Choroid plexus epithelial cell (primary cell): ENCODE data around the gene PCYT2.

Source experiments
- DNase-seq: peaks from one replicate; pipeline ENCODE4 v3.0.0-alpha.2; 2010; ENCODE audit warnings: low read depth
- H3K4me3 ChIP-seq: 2 replicates; pipeline ENCODE4 v1.5.1; 2011; ENCODE audit warnings: low read depth, mild to moderate bottlenecking, control low read depth, low read length, moderate library complexity
- TF ChIP-seq, protein P1 (sequence below): conservative IDR thresholded peaks from 2 replicates; pipeline ENCODE4 v1.5.1; 2011; ENCODE audit warnings: low read depth, mild to moderate bottlenecking, control low read depth, inconsistent platforms, low read length, moderate library complexity

PCYT2 gene

DNA sequence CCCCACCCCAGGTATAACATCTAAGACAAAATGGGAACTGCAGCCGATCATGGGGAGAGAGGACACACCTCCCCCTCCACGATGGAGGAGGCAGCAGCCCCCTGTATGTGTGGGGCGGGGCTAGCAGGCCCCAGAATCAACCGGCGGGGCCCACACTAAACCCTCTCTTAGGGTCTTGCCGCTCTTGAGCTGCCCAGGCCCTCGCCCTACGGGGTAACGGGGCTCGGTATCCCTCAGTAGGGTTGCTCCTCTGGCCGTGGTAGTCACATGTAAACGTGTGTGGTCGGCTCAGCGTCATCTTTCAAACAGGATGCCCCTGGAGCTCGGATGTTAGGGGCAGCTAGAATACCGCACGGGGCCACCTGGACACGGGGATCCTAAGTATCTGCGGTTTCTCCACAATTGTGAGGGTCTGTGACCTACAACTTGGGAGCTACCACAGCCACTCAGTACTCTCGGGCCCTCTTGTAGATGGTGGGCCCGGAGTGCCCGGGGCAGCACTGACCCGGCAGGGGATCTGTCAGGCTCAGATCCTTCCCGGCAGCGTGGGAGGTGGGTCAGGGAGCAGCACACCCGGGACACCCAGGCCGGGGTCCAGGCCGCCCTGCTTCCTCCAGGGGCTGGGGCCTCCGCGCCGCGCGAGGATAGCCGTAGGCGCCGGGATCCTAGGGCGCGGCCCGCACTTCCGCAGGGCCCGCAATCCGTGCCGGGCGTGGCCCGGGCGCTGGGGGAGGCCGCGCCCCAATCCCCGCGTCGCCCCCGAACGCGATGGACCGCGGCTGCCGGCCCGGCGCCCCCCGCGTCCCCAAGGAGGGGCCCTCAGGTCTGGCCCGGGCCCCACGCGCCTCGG is 40.8 kb downstream of the PCYT2 start:
- DNase-seq, result peak; percentile 74
- TF ChIP-seq, protein P1, sequence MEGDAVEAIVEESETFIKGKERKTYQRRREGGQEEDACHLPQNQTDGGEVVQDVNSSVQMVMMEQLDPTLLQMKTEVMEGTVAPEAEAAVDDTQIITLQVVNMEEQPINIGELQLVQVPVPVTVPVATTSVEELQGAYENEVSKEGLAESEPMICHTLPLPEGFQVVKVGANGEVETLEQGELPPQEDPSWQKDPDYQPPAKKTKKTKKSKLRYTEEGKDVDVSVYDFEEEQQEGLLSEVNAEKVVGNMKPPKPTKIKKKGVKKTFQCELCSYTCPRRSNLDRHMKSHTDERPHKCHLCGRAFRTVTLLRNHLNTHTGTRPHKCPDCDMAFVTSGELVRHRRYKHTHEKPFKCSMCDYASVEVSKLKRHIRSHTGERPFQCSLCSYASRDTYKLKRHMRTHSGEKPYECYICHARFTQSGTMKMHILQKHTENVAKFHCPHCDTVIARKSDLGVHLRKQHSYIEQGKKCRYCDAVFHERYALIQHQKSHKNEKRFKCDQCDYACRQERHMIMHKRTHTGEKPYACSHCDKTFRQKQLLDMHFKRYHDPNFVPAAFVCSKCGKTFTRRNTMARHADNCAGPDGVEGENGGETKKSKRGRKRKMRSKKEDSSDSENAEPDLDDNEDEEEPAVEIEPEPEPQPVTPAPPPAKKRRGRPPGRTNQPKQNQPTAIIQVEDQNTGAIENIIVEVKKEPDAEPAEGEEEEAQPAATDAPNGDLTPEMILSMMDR, result no peak
- peak overlapping the region; percentile 82 for H3K4me3 ChIP-seq

GRCh38 chr17:81869221-81870130 is 41.7 kb downstream of the PCYT2 start:
- peak overlapping the region; percentile 82 for H3K4me3 ChIP-seq
- peak; percentile 36 for DNase-seq
- TF ChIP-seq, protein P1, result peak; percentile 61

DNA sequence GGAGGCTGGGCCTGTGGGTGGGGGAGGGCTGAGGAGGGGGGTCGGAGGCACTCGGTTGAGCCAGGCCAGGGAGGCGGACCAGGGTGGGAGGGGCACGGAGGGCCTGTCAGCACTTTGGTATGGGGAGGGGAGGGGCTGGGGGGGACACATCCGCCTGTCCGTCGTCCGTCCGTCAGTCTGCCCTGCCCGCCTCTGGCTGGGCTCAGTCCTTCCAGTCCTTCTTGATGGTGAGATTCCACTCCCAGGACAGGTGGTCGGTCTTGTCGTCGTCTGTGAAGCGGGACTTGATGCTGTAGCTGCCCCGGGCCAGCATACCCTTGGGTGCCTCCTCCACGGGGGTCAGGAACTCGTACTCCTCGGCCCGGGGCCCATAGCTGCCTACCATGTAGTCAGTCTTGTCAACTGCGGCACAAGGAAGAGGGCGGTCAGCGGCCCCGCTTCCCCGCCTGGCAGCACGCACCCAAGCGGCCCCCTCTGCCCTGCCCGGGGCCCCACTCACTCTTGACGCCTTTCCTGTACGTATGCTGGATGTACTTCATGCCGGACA is 42.5 kb downstream of the PCYT2 start:
- peak; percentile 92 for DNase-seq
- H3K4me3 ChIP-seq, result peak overlapping the region; percentile 82
- TF ChIP-seq, protein P1, result no peak

GRCh38 chr17:81867991-81868673 is 43.1 kb downstream of the PCYT2 start:
- no peak overlapping the region for H3K4me3 ChIP-seq
- TF ChIP-seq, protein P1, result no peak
- no peak for DNase-seq

DNA sequence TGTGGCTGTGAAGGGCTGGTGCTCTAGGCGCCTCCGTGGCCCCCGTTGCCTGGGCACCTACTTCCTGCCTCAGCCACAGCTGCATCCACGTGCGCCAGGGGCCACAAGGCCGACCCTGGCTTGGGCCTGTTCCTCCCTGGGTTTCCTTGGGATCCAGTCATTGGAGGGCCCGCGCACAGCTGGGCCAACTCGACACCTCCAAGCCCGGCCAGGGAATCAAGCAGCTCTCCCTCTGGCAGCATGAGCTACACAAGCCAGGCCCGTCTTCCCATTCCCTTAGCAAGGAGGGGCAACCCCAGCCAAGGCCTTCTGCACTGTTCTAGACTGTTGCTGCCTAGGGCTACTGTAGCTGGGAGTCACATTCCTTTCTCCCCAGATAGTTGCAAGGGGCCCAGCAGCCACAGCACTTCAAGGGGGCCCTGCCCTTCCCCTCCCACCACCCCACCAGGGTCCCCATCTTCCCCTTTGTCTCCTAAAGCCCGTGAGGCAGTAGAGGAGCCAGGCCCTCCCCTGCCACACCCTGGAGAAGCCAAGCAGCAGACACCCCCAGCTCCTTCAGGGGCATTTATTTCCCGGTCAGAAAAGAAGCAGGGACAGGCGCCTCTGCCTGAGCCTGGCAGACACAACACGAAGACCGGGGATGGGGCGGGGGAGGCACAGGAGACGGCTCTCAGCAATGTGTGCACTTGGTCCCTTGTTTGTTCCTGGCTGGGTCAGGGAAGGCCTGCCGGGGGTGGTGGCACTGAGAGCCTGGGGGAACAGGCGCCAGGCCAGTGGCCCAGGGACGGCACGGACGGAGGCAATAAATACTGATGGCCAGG is 43.8 kb downstream of the PCYT2 start:
- H3K4me3 ChIP-seq, result no peak overlapping the region
- TF ChIP-seq, protein P1, result no peak
- peak; percentile 67 for DNase-seq
